Loucy (cell line): ENCODE data around the gene DZIP1L.

Experiments used
- EZH2phosphoT487 ChIP-seq: fragments of 200-600 bp; IDR thresholded peaks from 2 replicates; pipeline ENCODE4 v1.6.1; 2018; ENCODE audit warnings: antibody characterized with exemption, mild to moderate bottlenecking, moderate library complexity, borderline replicate concordance
- TF ChIP-seq, protein P1 (sequence below): fragments of 200-600 bp; sonication (generic); conservative IDR thresholded peaks from 2 replicates; pipeline ENCODE4 v1.5.1; 2014; ENCODE audit warnings: mild to moderate bottlenecking, antibody characterized with exemption, low read length

DNA sequence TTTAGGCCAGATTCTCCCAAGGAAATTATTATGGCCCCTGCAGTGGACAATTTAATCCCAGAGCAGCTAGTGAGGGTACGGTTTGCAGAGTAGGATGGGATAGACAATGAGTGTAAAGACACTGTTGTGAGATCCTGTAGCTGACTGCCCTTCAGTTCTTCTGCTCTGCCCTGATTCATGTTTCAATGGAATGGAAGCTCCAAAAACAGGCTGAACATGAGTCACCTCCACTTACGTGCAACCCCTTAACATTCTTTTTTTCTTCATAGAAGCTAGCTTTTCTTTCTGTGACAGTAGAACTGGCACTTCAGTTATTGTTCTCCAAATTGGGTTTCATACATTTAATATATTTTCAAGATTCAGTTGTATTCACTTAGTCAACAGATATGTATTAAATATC is 73.4 kb downstream of the DZIP1L start:
- TF ChIP-seq, protein P1, sequence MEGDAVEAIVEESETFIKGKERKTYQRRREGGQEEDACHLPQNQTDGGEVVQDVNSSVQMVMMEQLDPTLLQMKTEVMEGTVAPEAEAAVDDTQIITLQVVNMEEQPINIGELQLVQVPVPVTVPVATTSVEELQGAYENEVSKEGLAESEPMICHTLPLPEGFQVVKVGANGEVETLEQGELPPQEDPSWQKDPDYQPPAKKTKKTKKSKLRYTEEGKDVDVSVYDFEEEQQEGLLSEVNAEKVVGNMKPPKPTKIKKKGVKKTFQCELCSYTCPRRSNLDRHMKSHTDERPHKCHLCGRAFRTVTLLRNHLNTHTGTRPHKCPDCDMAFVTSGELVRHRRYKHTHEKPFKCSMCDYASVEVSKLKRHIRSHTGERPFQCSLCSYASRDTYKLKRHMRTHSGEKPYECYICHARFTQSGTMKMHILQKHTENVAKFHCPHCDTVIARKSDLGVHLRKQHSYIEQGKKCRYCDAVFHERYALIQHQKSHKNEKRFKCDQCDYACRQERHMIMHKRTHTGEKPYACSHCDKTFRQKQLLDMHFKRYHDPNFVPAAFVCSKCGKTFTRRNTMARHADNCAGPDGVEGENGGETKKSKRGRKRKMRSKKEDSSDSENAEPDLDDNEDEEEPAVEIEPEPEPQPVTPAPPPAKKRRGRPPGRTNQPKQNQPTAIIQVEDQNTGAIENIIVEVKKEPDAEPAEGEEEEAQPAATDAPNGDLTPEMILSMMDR, result no peak
- TF ChIP-seq EZH2phosphoT487, result no peak
